ENCODE data around the gene KLHL22. TPM values are rescaled to one million over a fixed set of nuclear protein-coding genes. Genes with fewer than 3 reads are reported as not detected.
A peak's percentile ranks its signal among the peaks of the same experiment; 100 is the strongest.

Gene KLHL22
- total RNA-seq, 1 experiment from 2014 or later: 20.0 TPM

- Histone ChIP-seq H3K4me2 (peak overlapping the region; percentile 80), H3K27me3 (ENCODE audit: insufficient read depth, low read depth) (no peaks in the 10 kb centered on the region), H3K27ac (peak overlapping the region; percentile 97), H3K36me3 (ENCODE audit: low read depth) (no peaks in the 10 kb centered on the region), H3F3A (ENCODE audit: insufficient read depth, low read depth) (peaks cover 39% of the 10 kb centered on the region), H3K79me2 (ENCODE audit: low read depth) (peaks cover 77% of the 10 kb centered on the region), H3K4me1 (replicated peaks; ENCODE audit: insufficient read depth) (peaks cover 50% of the 10 kb centered on the region), H2AFZ (no peak overlapping the region), H3K9me3 (ENCODE audit: insufficient read depth, low read depth) (no peaks in the 10 kb centered on the region), H3K9me2 (ENCODE audit: insufficient read depth) (no peaks in the 10 kb centered on the region), H3K4me3 (no peak overlapping the region), H4K20me1 (ENCODE audit: insufficient read depth) (no peaks in the 10 kb centered on the region; the same call in 1 of the 2 replicates)
- no peak for TF ChIP-seq CTCF (conservative IDR thresholded peaks at IDR 0.05)
- TF ChIP-seq EZH2 (IDR thresholded peaks at IDR 0.05; ENCODE audit: low read depth): no peak
- CTCF ChIA-PET: interaction anchor here (1.0 kb wide), 1 partner anchor 27 kb away, joined by 3 read pairs; no protein-coding TSS in a partner anchor
- no peak for DNase-seq
- intact Hi-C loops (cut with micrococcal nuclease; ENCODE audit: unreplicated experiment): no loop called here
- BruUV-seq (replicated peaks): TSS peak; percentile 20
- POLR2A ChIA-PET (ENCODE audit: unreplicated experiment): no interaction called here
These were observed 36.8 kb upstream of the KLHL22 start for GRCh38 chr22:20532256-20532993.

- Histone ChIP-seq H3K4me3 (peak overlapping the region; percentile 5; the same call in 1 of the 2 replicates), H2AFZ (no peak overlapping the region), H3K4me2 (peak overlapping the region; percentile 80), H3K36me3 (ENCODE audit: low read depth) (no peaks in the 10 kb centered on the region), H3F3A (ENCODE audit: insufficient read depth, low read depth) (peaks cover 43% of the 10 kb centered on the region), H3K9me3 (ENCODE audit: insufficient read depth, low read depth) (no peaks in the 10 kb centered on the region), H3K27me3 (ENCODE audit: insufficient read depth, low read depth) (no peaks in the 10 kb centered on the region), H3K4me1 (replicated peaks; ENCODE audit: insufficient read depth) (peaks cover 55% of the 10 kb centered on the region), H4K20me1 (ENCODE audit: insufficient read depth) (no peaks in the 10 kb centered on the region), H3K27ac (peak overlapping the region; percentile 97), H3K79me2 (ENCODE audit: low read depth) (peaks cover 80% of the 10 kb centered on the region), H3K9me2 (ENCODE audit: insufficient read depth) (no peaks in the 10 kb centered on the region)
- no TSS peak for BruUV-seq (replicated peaks)
- peak; percentile 85 to 91 for DNase-seq
- CTCF ChIA-PET: interaction anchor here (1.0 kb wide), 1 partner anchor 28 kb away, joined by 3 read pairs; no protein-coding TSS in a partner anchor
- intact Hi-C loops (cut with micrococcal nuclease; ENCODE audit: unreplicated experiment): loop anchor here (1.0 kb wide), 2 partner anchors 35 to 38 kb away; no protein-coding TSS in a partner anchor
- TF ChIP-seq EZH2 (IDR thresholded peaks at IDR 0.05; ENCODE audit: low read depth) (no peak), CTCF (conservative IDR thresholded peaks at IDR 0.05) (no peak)
- POLR2A ChIA-PET (ENCODE audit: unreplicated experiment): interaction anchor here (0.6 to 1.4 kb wide), 5 partner anchors 19 to 37 kb away, joined by 3 to 22 read pairs (median 4); no protein-coding TSS in a partner anchor
These were observed 36.0 kb upstream of the KLHL22 start for GRCh38 chr22:20531404-20532201.

GRCh38 chr22:20531154-20531403 lies 35.5 kb upstream of the KLHL22 start:
- POLR2A ChIA-PET (ENCODE audit: unreplicated experiment): interaction anchor here (0.6 to 1.4 kb wide), 5 partner anchors 18 to 38 kb away, joined by 3 to 22 read pairs (median 4); no protein-coding TSS in a partner anchor
- intact Hi-C loops (cut with micrococcal nuclease; ENCODE audit: unreplicated experiment): loop anchor here (1.0 kb wide), 2 partner anchors 35 to 38 kb away; no protein-coding TSS in a partner anchor
- H3K27me3 ChIP-seq (ENCODE audit: insufficient read depth, low read depth): no peaks in the 10 kb centered on the region
- no peak for TF ChIP-seq EZH2 (IDR thresholded peaks at IDR 0.05; ENCODE audit: low read depth)
- no peak for TF ChIP-seq CTCF (conservative IDR thresholded peaks at IDR 0.05)
- no peaks in the 10 kb centered on the region for H3K9me3 ChIP-seq (ENCODE audit: insufficient read depth, low read depth)
- no peaks in the 10 kb centered on the region for H3K36me3 ChIP-seq (ENCODE audit: low read depth)
- no peaks in the 10 kb centered on the region for H3K9me2 ChIP-seq (ENCODE audit: insufficient read depth)
- peak overlapping the region; percentile 97 for H3K27ac ChIP-seq
- H2AFZ ChIP-seq: no peak overlapping the region
- no peaks in the 10 kb centered on the region for H4K20me1 ChIP-seq (ENCODE audit: insufficient read depth)
- H3K4me2 ChIP-seq: peak overlapping the region; percentile 80
- CTCF ChIA-PET: no interaction called here
- peaks cover 48% of the 10 kb centered on the region for H3F3A ChIP-seq (ENCODE audit: insufficient read depth, low read depth)
- H3K79me2 ChIP-seq (ENCODE audit: low read depth): peaks cover 83% of the 10 kb centered on the region
- H3K4me3 ChIP-seq: peak overlapping the region; percentile 33; the same call in 1 of the 2 replicates
- H3K4me1 ChIP-seq (replicated peaks; ENCODE audit: insufficient read depth): peaks cover 60% of the 10 kb centered on the region
- BruUV-seq (replicated peaks): no TSS peak
- DNase-seq: no peak

Measured in PC-9 (cell line).